Stomach (tissue), 4 donors: Measurements from ENCODE around the gene RABAC1.

ENCODE experiments used
- POLR2AphosphoS5 ChIP-seq, 3 donors: sonication (generic); formaldehyde crosslinking; IDR thresholded peaks; one replicate each; pipeline ENCODE4 v1.6.1; 2016; ENCODE audit warnings: antibody characterized with exemption in 3 of 3
- TF ChIP-seq, protein P1 (sequence below), 7 experiments: fragments of 450-650 bp in 4 of 7; fragments of 200-600 bp in 3 of 7; sonication (generic) in 3 of 7; IDR thresholded peaks; one replicate each; pipeline ENCODE4 v1.5.1; 2016 to 2019; ENCODE audit warnings: antibody characterized with exemption in 7 of 7, control low read depth in 2 of 7, mild to moderate bottlenecking in 1 of 7

DNA sequence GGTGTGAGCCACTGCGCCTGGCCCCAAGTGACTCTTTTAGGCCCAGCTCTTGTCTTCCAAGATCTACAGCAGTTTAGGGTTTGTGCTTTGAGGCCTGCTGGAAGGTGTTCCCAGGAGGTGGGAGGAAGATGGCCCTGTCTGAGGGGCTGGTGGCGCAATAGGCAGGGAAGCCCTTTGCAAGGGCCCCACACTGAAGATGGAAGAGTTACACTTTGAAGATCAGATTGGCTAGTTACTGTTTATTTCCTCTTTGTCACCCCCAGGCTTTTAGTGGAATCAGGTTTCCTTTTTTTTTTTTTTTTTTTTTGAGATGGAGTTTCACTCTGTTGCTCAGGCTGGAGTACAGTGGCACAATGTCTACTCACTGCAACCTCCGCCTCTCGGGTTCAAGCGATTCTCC lies 1.9 kb upstream of the RABAC1 start:
- TF ChIP-seq, protein P1, sequence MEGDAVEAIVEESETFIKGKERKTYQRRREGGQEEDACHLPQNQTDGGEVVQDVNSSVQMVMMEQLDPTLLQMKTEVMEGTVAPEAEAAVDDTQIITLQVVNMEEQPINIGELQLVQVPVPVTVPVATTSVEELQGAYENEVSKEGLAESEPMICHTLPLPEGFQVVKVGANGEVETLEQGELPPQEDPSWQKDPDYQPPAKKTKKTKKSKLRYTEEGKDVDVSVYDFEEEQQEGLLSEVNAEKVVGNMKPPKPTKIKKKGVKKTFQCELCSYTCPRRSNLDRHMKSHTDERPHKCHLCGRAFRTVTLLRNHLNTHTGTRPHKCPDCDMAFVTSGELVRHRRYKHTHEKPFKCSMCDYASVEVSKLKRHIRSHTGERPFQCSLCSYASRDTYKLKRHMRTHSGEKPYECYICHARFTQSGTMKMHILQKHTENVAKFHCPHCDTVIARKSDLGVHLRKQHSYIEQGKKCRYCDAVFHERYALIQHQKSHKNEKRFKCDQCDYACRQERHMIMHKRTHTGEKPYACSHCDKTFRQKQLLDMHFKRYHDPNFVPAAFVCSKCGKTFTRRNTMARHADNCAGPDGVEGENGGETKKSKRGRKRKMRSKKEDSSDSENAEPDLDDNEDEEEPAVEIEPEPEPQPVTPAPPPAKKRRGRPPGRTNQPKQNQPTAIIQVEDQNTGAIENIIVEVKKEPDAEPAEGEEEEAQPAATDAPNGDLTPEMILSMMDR (IDR thresholded peaks at IDR 0.05) = no peak
- no peak for TF ChIP-seq POLR2AphosphoS5 (IDR thresholded peaks at IDR 0.05)
